ENCODE results near the gene PGC.
"Not testable (repeated sequence)": the region's sequence is repeated elsewhere in the genome, so short reads cannot be mapped to it uniquely, and the experiment has no call there.

PGC gene

GRCh38 chr6:41768545-41769308, 21.5 kb upstream of the PGC start:
- DNase-seq, result peak; percentile 25
- Mint-ChIP-seq H3K36me3 (peaks cover 8% of the 10 kb centered on the region), H3K9me3 (no peaks in the 10 kb centered on the region), H3K27me3 (peaks cover 7% of the 10 kb centered on the region), H3K4me1 (peaks cover 13% of the 10 kb centered on the region), H3K27ac (peak overlapping the region; percentile 42), H3K4me3 (no peak overlapping the region)
- CTCF ChIA-PET, result interaction anchor here (1.8 kb wide), 1 partner anchor 9 kb away, joined by 9 read pairs; no protein-coding TSS in a partner anchor

GRCh38 chr6:41767112-41767833, 20.1 kb upstream of the PGC start:
- H3K27me3 Mint-ChIP-seq, result peaks cover 7% of the 10 kb centered on the region
- CTCF ChIA-PET, result interaction anchor here (1.3 to 1.8 kb wide), 2 partner anchors 10 to 19 kb away, joined by 4 to 9 read pairs; no protein-coding TSS in a partner anchor
- no peak for DNase-seq
- H3K4me1 Mint-ChIP-seq, result peaks cover 13% of the 10 kb centered on the region
- peaks cover 5% of the 10 kb centered on the region for H3K36me3 Mint-ChIP-seq
- no peak overlapping the region for H3K4me3 Mint-ChIP-seq
- no peaks in the 10 kb centered on the region for H3K9me3 Mint-ChIP-seq
- H3K27ac Mint-ChIP-seq, result no peak overlapping the region

- H3K27ac Mint-ChIP-seq, CTCF ChIA-PET, DNase-seq, H3K27me3 Mint-ChIP-seq, H3K9me3 Mint-ChIP-seq, H3K4me3 Mint-ChIP-seq, H3K36me3 Mint-ChIP-seq: not testable (repeated sequence)
- H3K4me1 Mint-ChIP-seq, result peaks cover 13% of the 10 kb centered on the region
Measured at GRCh38 chr6:41766043-41766664, 19.0 kb upstream of the PGC start.

GRCh38 chr6:41763470-41763869, 16.3 kb upstream of the PGC start:
- Mint-ChIP-seq H3K27me3 (peaks cover 13% of the 10 kb centered on the region), H3K27ac (no peak overlapping the region), H3K4me3 (no peak overlapping the region), H3K4me1 (peaks cover 4% of the 10 kb centered on the region), H3K36me3 (no peaks in the 10 kb centered on the region), H3K9me3 (no peaks in the 10 kb centered on the region)
- CTCF ChIA-PET, result interaction anchor here (0.9 kb wide), 1 partner anchor 13 kb away, joined by 6 read pairs; no protein-coding TSS in a partner anchor
- DNase-seq, result no peak

GRCh38 chr6:41759905-41760579, 12.8 kb upstream of the PGC start:
- H3K4me3 Mint-ChIP-seq, result no peak overlapping the region
- CTCF ChIA-PET, result no interaction called here

GRCh38 chr6:41759106-41759904, 12.1 kb upstream of the PGC start:
- Mint-ChIP-seq H3K9me3 (no peaks in the 10 kb centered on the region), H3K36me3 (no peaks in the 10 kb centered on the region), H3K4me3 (no peak overlapping the region), H3K4me1 (no peaks in the 10 kb centered on the region), H3K27me3 (peaks cover 17% of the 10 kb centered on the region), H3K27ac (no peak overlapping the region)
- DNase-seq, result no peak
- CTCF ChIA-PET, result no interaction called here

More at GRCh38 chr6:41759905-41760579, 12.8 kb upstream of the PGC start:
- H3K27me3 Mint-ChIP-seq, result peaks cover 17% of the 10 kb centered on the region
- H3K4me1 Mint-ChIP-seq, result no peaks in the 10 kb centered on the region
- no peak overlapping the region for H3K27ac Mint-ChIP-seq
- H3K9me3 Mint-ChIP-seq, result no peaks in the 10 kb centered on the region
- no peak for DNase-seq
- H3K36me3 Mint-ChIP-seq, result no peaks in the 10 kb centered on the region

GRCh38 chr6:41758641-41759035, 11.4 kb upstream of the PGC start:
- Mint-ChIP-seq H3K4me3 (no peak overlapping the region), H3K36me3 (no peaks in the 10 kb centered on the region), H3K27ac (no peak overlapping the region), H3K27me3 (peaks cover 22% of the 10 kb centered on the region), H3K9me3 (no peaks in the 10 kb centered on the region), H3K4me1 (no peaks in the 10 kb centered on the region)
- no peak for DNase-seq
- CTCF ChIA-PET, result no interaction called here

GRCh38 chr6:41757931-41758640, 10.9 kb upstream of the PGC start:
- H3K4me1 Mint-ChIP-seq, result no peaks in the 10 kb centered on the region
- H3K27me3 Mint-ChIP-seq, result peaks cover 22% of the 10 kb centered on the region
- H3K27ac Mint-ChIP-seq, result no peak overlapping the region
- CTCF ChIA-PET, result no interaction called here
- no peaks in the 10 kb centered on the region for H3K36me3 Mint-ChIP-seq
- no peak overlapping the region for H3K4me3 Mint-ChIP-seq
- DNase-seq, result no peak
- no peaks in the 10 kb centered on the region for H3K9me3 Mint-ChIP-seq

GRCh38 chr6:41757271-41757670, 10.1 kb upstream of the PGC start:
- Mint-ChIP-seq H3K36me3 (no peaks in the 10 kb centered on the region), H3K27ac (no peak overlapping the region), H3K27me3 (peaks cover 22% of the 10 kb centered on the region), H3K4me1 (no peaks in the 10 kb centered on the region), H3K9me3 (no peaks in the 10 kb centered on the region), H3K4me3 (no peak overlapping the region)
- DNase-seq, result no peak
- CTCF ChIA-PET, result no interaction called here

GRCh38 chr6:41756354-41756753, 9.2 kb upstream of the PGC start:
- H3K27ac Mint-ChIP-seq, result no peak overlapping the region
- H3K27me3 Mint-ChIP-seq, result peaks cover 22% of the 10 kb centered on the region
- no peaks in the 10 kb centered on the region for H3K36me3 Mint-ChIP-seq
- H3K9me3 Mint-ChIP-seq, result no peaks in the 10 kb centered on the region
- no peak overlapping the region for H3K4me3 Mint-ChIP-seq
- DNase-seq, result peak; percentile 40
- CTCF ChIA-PET, result no interaction called here
- no peaks in the 10 kb centered on the region for H3K4me1 Mint-ChIP-seq

- H3K9me3 Mint-ChIP-seq, result no peaks in the 10 kb centered on the region
- no peaks in the 10 kb centered on the region for H3K36me3 Mint-ChIP-seq
- H3K4me3 Mint-ChIP-seq, result no peak overlapping the region
- CTCF ChIA-PET, result no interaction called here
- no peaks in the 10 kb centered on the region for H3K4me1 Mint-ChIP-seq
- H3K27me3 Mint-ChIP-seq, result peaks cover 22% of the 10 kb centered on the region
- H3K27ac Mint-ChIP-seq, result no peak overlapping the region
- no peak for DNase-seq
Measured at GRCh38 chr6:41755895-41756294, 8.7 kb upstream of the PGC start.

- Mint-ChIP-seq H3K4me3 (no peak overlapping the region), H3K4me1 (no peaks in the 10 kb centered on the region), H3K36me3 (no peaks in the 10 kb centered on the region), H3K27ac (no peak overlapping the region), H3K9me3 (no peaks in the 10 kb centered on the region), H3K27me3 (peaks cover 23% of the 10 kb centered on the region)
- CTCF ChIA-PET, result no interaction called here
- DNase-seq, result no peak
Measured at GRCh38 chr6:41750374-41750773, 3.2 kb upstream of the PGC start.

- CTCF ChIA-PET, result no interaction called here
- Mint-ChIP-seq H3K4me1 (no peaks in the 10 kb centered on the region), H3K27me3 (peaks cover 22% of the 10 kb centered on the region), H3K36me3 (no peaks in the 10 kb centered on the region), H3K4me3 (no peak overlapping the region), H3K27ac (no peak overlapping the region), H3K9me3 (no peaks in the 10 kb centered on the region)
- DNase-seq, result no peak
Measured at GRCh38 chr6:41748542-41748941, 1.3 kb upstream of the PGC start.
